GM21529 (cell line): ENCODE results near the gene QRFPR.
"Not testable (repeated sequence)": the region's sequence is repeated elsewhere in the genome, so short reads cannot be mapped to it uniquely, and the experiment has no call there.

Source experiments
- ATAC-seq: cut with Tn5 transposase; IDR thresholded peaks from one replicate; pipeline ENCODE4 v1.9.1; 2021; ENCODE audit not compliant: unreplicated experiment

Gene QRFPR

GRCh38 chr4:121380776-121381462 lies at the start of gene QRFPR:
QRFPR (minus strand) TSS chr4:121381018; CDS start chr4:121380647, 371 bp downstream.
- ATAC-seq = no peak

DNA sequence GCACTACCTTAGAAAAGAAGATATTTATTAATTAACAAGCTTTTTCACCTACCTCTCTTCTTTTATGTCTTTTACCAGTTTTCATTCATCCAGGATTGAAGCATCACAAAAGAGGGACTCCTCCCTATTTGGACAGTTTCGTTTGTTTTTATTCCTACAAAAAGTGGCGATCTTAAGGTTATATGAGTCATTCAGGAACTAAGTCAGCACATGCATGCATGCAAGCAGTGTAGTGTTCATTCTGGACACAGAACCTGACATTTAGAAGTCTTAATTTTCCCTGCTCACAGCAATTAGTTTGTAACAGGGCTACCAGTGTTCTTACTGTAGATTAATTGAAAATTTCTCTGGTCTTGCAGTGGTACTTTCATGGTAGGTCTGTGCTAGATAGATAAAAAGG lies 47.9 kb upstream of the QRFPR start:
- ATAC-seq = no peak

DNA sequence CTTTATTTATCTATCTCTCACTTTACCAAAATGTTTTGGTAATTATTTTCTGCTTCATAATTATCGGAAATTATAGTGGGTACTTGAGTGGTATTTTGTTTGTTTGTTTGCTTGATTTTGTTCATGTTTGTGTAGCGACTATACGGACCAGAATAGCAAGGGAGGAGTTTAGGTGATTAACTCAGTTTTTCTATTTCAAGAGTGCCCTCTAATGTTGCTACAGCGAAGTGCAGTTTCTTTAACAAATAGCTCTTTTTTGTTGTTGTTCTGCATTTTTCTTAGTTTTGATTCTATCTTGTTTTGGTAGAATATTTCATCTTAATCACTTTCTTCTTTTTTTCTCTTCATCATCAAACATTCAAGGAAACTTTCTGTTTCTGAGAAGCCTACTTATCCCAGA lies 40.8 kb upstream of the QRFPR start:
- ATAC-seq = no peak

- ATAC-seq = no peak
Observed at GRCh38 chr4:121411151-121411744, 30.4 kb upstream of the QRFPR start.

GRCh38 chr4:121408567-121408966 lies 27.7 kb upstream of the QRFPR start:
- ATAC-seq = not testable (repeated sequence)

DNA sequence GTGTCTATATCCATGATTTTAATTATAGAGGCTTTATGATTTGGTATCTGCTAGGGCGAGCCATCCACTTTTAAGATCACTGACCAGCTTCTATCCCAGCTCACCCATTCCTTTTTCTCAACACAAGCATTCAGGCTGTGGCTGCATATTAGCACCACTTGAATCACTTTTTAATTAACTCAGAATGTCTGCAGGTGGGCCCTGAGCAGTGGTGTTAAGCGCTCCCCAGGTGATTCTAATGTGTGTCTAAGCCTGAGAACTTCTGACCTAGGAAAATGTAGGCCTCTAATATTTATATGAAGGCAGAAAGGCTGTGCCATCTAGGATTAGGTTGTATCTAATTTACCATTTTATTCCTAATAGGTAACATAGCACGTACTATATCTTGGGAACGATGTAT lies 19.8 kb upstream of the QRFPR start:
- ATAC-seq = no peak

DNA sequence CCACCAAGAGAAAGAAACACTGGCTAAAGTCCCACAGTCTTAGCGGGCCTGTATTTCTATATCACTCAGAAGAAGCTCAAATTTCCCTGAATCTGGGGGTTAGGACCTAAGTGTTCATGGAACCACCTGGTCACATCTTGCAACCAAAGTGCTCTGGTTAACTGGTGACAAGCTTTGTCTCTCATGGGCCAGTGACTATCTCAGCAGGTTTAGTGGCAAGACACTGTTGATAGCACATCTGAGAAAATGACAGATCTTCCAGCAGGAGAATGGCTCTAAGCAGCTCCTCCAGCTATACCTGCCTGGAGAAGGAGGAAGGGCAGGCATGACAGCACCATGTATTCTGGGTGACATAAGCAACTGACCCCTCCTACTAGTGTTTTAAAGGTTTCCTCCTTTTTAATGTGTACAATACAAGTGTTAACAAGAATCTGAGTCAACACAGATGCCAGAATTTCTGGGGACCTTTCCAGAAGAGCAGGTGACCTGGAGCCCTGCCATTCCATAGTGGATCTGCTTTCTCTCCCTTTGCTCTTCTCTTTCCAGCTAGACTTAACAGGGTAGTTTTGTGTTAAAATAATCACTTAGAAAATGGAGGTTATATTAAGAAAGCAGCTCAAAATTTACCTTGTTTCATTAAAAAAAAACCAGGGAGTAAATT lies 17.3 kb upstream of the QRFPR start:
- no peak for ATAC-seq

DNA sequence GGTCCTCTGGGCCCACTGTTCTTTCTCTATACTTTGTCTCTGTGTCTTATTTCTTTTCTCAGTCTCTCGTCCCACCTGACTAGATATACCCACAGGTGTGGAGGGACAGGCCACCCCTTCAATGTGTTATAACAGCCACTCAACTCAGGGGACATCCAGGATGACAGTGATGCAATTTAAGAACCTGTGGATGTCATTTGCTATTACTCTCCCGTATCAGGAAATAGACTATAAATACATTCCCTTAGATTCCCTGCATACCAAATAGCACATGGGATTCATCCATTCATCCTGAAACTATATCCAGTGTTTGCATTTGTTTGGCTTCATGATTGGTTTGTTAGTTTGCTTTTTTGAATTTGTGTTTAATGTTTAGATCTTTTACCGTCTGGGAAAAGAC lies 16.6 kb upstream of the QRFPR start:
- ATAC-seq = no peak

- ATAC-seq = no peak
Observed at GRCh38 chr4:121392426-121393086, 11.7 kb upstream of the QRFPR start.

GRCh38 chr4:121390335-121390734 lies 9.5 kb upstream of the QRFPR start:
- ATAC-seq = no peak

- ATAC-seq = no peak
Observed at GRCh38 chr4:121379276-121379675, 1.5 kb downstream of the QRFPR start.

- no peak for ATAC-seq
Observed at GRCh38 chr4:121377076-121377475, 3.7 kb downstream of the QRFPR start.

- ATAC-seq = no peak
Observed at GRCh38 chr4:121376556-121376955, 4.3 kb downstream of the QRFPR start.

GRCh38 chr4:121376097-121376496 lies 4.7 kb downstream of the QRFPR start:
- ATAC-seq = no peak

DNA sequence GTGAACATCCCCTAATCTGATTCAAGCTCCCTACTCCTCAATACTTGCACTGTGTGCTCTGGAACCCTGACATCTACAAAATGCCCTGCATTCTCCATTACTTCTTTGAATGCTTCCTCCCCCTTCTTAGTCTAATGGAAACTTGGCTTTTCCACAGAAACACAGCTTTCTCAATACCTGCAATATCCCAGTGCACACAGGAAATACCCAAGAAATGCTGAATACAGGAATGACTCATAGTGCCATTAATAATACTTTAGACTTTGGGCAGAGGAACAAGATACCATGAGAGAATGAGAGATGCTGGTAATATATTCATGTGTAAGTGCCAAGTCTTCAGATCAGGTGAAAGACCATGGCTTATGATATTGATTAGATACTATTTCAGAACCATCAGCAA lies 5.6 kb downstream of the QRFPR start:
- ATAC-seq = no peak

- no peak for ATAC-seq
Observed at GRCh38 chr4:121373841-121374240, 7.0 kb downstream of the QRFPR start.

DNA sequence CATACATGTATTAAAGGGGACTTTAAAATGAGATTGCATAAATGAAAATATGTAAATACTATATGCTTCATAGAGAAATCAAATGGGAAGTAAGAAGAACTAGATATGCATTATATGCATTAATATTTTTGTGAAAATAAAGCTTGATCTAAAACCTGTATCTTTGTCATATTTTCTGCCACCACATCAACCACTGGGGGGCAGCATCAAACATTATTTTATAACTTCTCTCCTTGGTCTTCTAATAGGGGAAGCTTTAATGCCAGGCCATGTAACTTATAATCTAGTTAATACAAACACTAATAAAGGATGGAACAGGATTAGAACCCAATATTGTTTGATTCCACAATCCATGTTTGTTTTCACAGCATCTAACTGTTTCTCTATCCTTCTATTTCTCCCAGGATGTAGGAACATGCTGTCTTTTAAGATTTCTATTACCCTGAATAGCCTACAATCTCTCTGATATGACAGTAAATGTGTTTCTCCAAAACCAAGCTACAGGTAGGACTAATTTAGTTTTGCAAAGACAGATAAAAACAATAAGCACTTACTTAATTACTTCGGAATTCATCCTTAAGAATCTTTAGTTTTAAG lies 10.0 kb downstream of the QRFPR start:
- ATAC-seq = peak; percentile 62

- no peak for ATAC-seq
Observed at GRCh38 chr4:121360495-121360894, 20.3 kb downstream of the QRFPR start.

- ATAC-seq = no peak
Observed at GRCh38 chr4:121358473-121358872, 22.3 kb downstream of the QRFPR start.

DNA sequence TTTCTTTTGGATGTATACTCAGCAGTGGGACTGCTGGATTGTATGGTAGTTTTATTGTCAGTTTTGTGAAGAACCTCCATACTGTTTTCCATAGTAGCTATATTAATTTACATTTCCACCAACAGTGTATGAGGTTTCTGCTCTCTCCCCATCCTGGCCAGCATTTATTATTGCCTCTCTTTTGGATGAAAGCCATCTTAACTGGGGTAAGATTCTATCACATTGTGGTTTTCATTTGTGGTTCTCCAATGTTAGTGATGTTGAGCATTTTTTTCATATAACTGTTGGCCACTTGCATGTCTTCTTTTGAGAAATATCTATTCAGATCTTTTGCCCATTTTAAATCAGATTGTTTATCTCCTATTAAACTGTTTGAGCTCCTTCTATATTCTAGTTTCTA lies 27.6 kb downstream of the QRFPR start:
- no peak for ATAC-seq

DNA sequence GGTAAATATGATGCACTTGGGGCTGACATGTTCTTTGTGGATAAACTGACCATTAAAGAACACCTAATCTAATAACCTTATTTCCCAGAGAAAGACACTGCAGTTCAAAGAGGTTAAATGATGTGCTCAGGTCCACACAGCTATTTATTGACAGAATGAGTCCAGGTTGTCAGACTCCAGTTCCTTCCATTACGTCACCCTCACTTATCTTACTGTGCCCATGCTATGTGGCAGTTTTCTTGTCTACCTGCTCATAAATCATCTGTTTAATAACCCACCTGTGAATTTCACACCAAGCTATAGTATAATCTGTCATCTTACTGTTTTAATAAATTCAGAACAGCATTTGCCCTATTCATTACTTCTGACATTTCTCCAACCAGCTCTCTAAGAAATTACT lies 36.7 kb downstream of the QRFPR start:
- no peak for ATAC-seq
